ENCODE results near the gene CST11. TPM values are rescaled to one million over a fixed set of nuclear protein-coding genes. Genes with fewer than 3 reads are reported as not detected.

CST11 gene
- total RNA-seq, 1 experiment from 2014 or later = not detected

- no peak for DNase-seq (ENCODE audit: low spot score)
- in situ Hi-C loops (cut with HindIII; ENCODE audit: low sequenced_read_pairs) = no loop called here
These were observed 48.5 kb downstream of the CST11 start for GRCh38 chr20:23404196-23404595.

- in situ Hi-C loops (cut with HindIII; ENCODE audit: low sequenced_read_pairs) = no loop called here
These were observed 48.9 kb downstream of the CST11 start for GRCh38 chr20:23403751-23404150.

GRCh38 chr20:23401051-23401450 lies 51.6 kb downstream of the CST11 start:
- no peak for DNase-seq (ENCODE audit: low spot score)
- in situ Hi-C loops (cut with HindIII; ENCODE audit: low sequenced_read_pairs) = no loop called here

More at GRCh38 chr20:23403751-23404150, 48.9 kb downstream of the CST11 start:
- DNase-seq (ENCODE audit: low spot score) = no peak

Other genes starting within 250 kb of the CST11 start
- 54.8 and 80.7 TPM in 2 replicates for gene NXT1, start 102.1 kb downstream of the CST11 start, total RNA-seq (2014; rRNA removed; shearing (Covaris generic))
- 9.0 and 24.1 TPM in 2 replicates for gene GZF1, start 90.7 kb downstream of the CST11 start, total RNA-seq (2014; rRNA removed; shearing (Covaris generic))
- 3.7 and 5.0 TPM in 2 replicates for gene NAPB, start 31.4 kb downstream of the CST11 start, total RNA-seq (2014; rRNA removed; shearing (Covaris generic))
- gene CSTL1, start 13.2 kb downstream of the CST11 start, total RNA-seq (2014; rRNA removed; shearing (Covaris generic)) = not detected in 2 replicates
- gene CST8, start 38.2 kb upstream of the CST11 start, total RNA-seq (2014; rRNA removed; shearing (Covaris generic)) = not detected in 2 replicates
- not detected in 2 replicates for gene CST9L, start 115.6 kb upstream of the CST11 start, total RNA-seq (2014; rRNA removed; shearing (Covaris generic))
- not detected in 2 replicates for gene CST9, start 153.0 kb upstream of the CST11 start, total RNA-seq (2014; rRNA removed; shearing (Covaris generic))
- 26.7 and 56.5 TPM in 2 replicates for gene CST3, start 185.1 kb upstream of the CST11 start, total RNA-seq (2014; rRNA removed; shearing (Covaris generic))
- not detected in 2 replicates for gene CST4, start 236.2 kb upstream of the CST11 start, total RNA-seq (2014; rRNA removed; shearing (Covaris generic))

Data from G401 (cell line).